Muscle layer of duodenum (tissue), 2 donors: ENCODE results near the gene ILK.

Experiments
- H3K27ac ChIP-seq: one replicate; pipeline ENCODE4 v1.7.0; 2013; ENCODE audit warnings: mild to moderate bottlenecking, low read length
- H3K27me3 ChIP-seq: one replicate; pipeline ENCODE4 v1.7.0; 2013; ENCODE audit warnings: low read depth, mild to moderate bottlenecking, control low read depth, low read length
- H3K36me3 ChIP-seq, 2 donors: one replicate each; pipeline ENCODE4 v1.7.0; 2013; ENCODE audit warnings: low read length in 2 of 2, control low read depth in 1 of 2, mild to moderate bottlenecking in 1 of 2; ENCODE audit not compliant: insufficient read depth in 2 of 2, control insufficient read depth in 1 of 2
- H3K4me1 ChIP-seq, 2 donors: one replicate each; pipeline ENCODE4 v1.7.0; 2013; ENCODE audit warnings: low read length in 2 of 2, mild to moderate bottlenecking in 2 of 2, control low read depth in 1 of 2, moderate library complexity in 1 of 2; ENCODE audit not compliant: insufficient read depth in 2 of 2, control insufficient read depth in 1 of 2
- H3K4me3 ChIP-seq, 2 donors: one replicate each; pipeline ENCODE4 v1.7.0; 2013; ENCODE audit warnings: low read length in 2 of 2, low read depth in 1 of 2, mild to moderate bottlenecking in 1 of 2
- H3K9me3 ChIP-seq, 2 donors: one replicate each; pipeline ENCODE4 v1.7.0; 2013; ENCODE audit warnings: low read length in 2 of 2, control low read depth in 1 of 2, mild to moderate bottlenecking in 1 of 2; ENCODE audit not compliant: control insufficient read depth in 1 of 2
- donor health status: healthy.

The ILK gene

DNA sequence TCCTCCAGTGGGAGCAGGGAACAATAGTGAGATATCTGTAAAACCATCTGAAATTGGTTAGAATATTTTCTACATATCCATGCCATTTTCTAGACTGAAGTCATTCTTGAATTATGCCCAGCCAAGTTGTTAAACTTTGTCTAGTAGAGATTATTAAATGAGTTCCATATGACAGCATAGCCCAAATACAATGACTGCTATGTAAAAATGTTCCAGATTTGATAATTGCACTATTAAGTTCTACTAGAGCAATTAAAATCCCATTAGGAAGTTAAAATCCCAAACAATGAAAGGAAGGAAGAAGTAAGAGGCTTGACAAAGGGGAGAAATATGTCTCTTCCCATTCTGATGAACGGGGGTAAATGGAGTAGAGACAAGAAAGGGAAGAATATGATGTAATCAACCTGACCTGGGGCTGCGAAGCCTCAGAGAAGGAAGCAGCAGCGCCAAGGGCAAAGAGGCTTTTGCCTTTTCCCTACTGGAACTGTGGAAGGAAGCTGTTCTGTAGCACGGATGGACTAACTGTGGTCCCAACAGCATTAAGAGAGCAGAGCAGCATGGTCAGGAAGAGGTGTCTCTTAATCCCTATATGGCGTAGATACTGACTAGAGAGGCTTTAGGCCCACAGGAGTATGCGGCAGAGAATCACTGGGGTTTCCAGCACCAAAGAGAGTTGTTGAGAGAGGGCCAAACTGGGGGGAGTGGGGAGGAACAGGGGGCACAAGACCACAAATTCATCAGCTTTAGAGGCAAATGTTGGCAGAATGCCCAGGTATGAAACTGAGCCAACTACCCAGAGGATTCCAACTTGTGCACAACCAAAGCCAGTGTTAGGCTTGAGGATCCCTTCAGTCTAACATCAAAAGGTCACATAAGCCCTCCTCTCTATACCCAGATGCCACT is 26.9 kb upstream of the ILK start:
- Histone ChIP-seq H3K27ac (peak overlapping the region; percentile 32), H3K27me3 (no peaks in the 10 kb centered on the region), H3K9me3 (no peaks in the 10 kb centered on the region), H3K4me3 (no peak overlapping the region), H3K4me1 (peaks cover 6 to 20% of the 10 kb centered on the region in 2 donors), H3K36me3 (no peaks in the 10 kb centered on the region)

DNA sequence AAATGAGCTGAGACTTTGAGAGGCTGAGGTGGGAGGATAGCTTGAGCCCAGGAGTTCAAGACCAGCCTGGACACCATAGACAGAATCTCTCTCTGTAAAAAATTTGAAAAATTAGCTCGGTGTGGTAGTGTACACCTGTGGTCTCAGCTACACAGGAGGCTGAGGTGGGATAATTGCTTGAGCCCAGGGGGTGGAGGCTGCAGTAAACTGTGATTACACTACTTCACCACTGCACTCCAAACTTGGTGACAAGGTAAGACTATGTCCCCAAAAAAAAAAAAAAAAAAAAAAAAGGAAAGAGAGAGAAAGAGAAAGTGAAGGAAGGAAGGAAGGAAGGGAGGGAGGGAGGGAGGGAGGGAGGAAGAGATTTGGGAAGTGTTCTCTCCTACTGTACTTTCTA is 25.4 kb upstream of the ILK start:
- H3K4me3 ChIP-seq: no peak overlapping the region
- H3K9me3 ChIP-seq: no peaks in the 10 kb centered on the region
- H3K27ac ChIP-seq: no peak overlapping the region
- H3K27me3 ChIP-seq: no peaks in the 10 kb centered on the region
- H3K36me3 ChIP-seq: no peaks in the 10 kb centered on the region
- H3K4me1 ChIP-seq: peaks cover 6 to 20% of the 10 kb centered on the region in 2 donors

DNA sequence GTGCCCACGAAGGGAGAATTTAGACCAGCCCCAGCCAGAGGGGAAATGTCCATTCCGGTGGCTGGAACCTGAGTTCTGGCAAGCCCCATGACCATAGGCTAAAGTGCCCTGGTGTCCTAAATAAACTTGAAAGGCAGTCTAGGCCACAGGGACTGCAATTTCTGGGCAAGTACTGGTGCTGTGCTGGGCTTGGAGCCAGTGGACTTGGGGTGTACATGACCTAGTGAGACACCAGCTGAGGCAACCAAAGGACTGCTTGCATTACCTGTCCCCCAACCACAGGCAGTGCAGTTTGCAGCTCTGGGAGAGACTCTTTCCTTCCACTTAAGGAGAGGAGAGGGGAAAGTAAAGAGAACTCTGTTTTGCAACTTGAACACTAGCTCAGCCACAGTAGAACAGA is 23.9 kb upstream of the ILK start:
- Histone ChIP-seq H3K9me3 (no peaks in the 10 kb centered on the region), H3K4me3 (no peak overlapping the region), H3K4me1 (peaks cover 6 to 20% of the 10 kb centered on the region in 2 donors), H3K27ac (no peak overlapping the region), H3K27me3 (no peaks in the 10 kb centered on the region), H3K36me3 (no peaks in the 10 kb centered on the region)

DNA sequence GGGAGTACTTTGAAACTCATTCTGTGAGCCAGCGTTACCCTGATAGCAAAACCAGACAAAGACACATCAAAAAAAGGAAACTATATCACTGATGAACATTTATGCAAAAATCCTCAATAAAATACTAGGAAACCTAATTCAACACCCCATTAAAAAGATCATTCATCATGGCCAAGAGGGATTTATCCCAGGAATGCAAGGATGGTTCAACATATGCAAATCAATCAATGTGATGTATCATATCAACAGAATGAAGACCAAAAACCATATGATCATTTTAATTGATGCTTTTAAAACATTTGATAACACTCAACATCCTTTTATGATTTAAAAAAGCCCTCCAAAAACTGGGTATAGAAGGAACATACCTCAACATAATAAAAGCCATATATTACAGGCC is 20.0 kb upstream of the ILK start:
- Histone ChIP-seq H3K4me3 (no peak overlapping the region), H3K27me3 (no peaks in the 10 kb centered on the region), H3K27ac (no peak overlapping the region), H3K4me1 (peaks cover 0 to 19% of the 10 kb centered on the region in 2 donors), H3K36me3 (no peaks in the 10 kb centered on the region), H3K9me3 (no peaks in the 10 kb centered on the region)

DNA sequence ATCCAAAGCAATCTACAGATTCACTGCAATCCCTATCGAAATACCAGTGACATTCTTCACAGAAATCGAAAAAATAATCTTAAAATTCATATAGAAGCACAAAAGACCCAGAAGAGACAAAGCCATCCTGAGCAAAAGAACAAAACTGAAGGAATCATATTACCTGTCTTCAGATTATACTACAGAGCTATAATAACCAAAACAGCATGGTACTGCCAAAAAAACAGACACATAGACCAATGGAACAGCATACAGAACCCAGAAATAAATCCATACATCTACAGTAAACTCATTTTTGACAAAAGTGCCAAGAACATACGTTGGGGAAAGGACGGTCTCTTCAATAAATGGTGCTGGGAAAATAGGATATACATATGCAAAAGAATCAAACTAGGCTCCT is 19.0 kb upstream of the ILK start:
- Histone ChIP-seq H3K27ac (no peak overlapping the region), H3K9me3 (no peaks in the 10 kb centered on the region), H3K27me3 (no peaks in the 10 kb centered on the region), H3K36me3 (no peaks in the 10 kb centered on the region), H3K4me3 (no peak overlapping the region), H3K4me1 (peaks cover 0 to 19% of the 10 kb centered on the region in 2 donors)

DNA sequence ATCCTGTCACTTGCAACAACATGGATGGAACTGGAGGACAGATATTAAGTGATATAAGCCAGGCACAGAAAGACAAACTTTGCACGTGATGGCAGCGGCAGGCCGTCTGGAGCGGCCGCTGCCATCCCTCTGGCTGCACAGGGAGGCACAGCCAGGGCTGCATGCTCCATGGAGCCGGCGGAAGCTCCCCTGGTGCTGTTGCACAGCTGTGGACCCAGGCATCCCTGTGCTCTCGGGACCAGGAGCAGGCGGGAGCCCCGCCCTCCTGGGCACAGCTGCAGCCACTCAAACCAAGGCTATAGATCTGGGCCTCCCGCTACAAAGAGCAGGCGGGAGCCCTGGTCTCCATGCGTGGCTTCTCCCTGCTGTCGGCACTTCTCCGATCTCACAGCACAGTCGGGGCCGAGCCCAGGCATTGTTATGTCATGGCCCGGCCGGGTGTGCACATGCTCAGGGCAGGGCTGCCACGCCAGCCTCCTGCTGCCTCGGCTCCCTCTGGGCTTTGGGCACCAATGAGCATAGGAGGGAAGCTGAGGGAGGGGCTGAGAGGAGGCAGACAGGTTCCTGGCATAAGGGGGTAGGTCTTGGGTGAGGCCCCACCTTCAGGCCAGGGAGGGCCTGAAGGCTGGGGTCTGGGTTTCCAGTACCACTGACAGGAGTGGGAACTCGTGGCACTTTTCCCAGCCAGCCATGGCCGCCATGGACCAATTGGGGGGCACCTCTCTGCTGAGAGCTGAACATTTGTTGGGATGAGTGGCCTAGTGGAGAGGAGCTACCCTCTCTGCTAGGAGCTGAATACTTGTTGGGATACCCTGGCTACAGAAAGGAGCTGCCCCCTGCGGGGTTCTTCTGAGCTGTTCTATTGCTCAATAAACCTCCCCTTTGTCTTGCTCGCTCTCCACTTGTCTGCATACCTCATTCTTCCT is 16.9 kb upstream of the ILK start:
- peaks cover 2 to 4% of the 10 kb centered on the region in 2 donors for H3K36me3 ChIP-seq
- no peak overlapping the region for H3K27ac ChIP-seq
- H3K4me3 ChIP-seq: peak overlapping the region in 1 of 2 donors; percentile 23
- no peaks in the 10 kb centered on the region for H3K9me3 ChIP-seq
- no peaks in the 10 kb centered on the region for H3K27me3 ChIP-seq
- peaks cover 0 to 19% of the 10 kb centered on the region in 2 donors for H3K4me1 ChIP-seq

DNA sequence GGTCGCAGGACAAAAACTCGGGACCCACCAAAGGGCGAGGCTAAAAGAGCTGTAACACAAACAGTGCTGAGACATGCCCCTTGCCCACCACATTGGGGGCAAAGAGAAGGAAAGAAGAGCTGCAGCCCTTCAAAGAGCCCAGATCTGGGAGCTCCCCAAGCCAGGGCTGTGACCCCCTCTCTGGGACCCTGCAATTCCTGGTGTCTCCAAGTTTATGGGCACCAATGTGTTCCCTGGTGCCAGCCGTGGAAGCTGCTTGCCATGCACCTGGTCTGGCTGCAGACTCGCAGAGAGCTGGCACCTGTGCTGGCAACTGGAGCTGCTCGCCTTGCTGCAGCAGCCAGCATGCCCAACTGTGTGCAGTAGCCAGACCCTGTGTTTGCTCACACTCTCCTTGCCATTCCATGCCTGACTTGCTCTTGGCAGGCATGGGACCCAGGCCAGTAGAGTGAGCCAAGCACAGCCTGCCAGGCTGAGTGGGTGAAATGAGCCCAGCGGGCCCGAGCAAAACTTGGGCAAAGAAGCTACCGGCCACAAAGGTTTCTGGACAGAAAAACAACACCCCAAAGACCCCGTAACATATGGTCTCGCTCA is 16.1 kb upstream of the ILK start:
- Histone ChIP-seq H3K9me3 (no peaks in the 10 kb centered on the region), H3K36me3 (peaks cover 6 to 9% of the 10 kb centered on the region in 2 donors), H3K4me1 (peaks cover 0 to 19% of the 10 kb centered on the region in 2 donors), H3K27ac (no peak overlapping the region), H3K4me3 (no peak overlapping the region), H3K27me3 (no peaks in the 10 kb centered on the region)

DNA sequence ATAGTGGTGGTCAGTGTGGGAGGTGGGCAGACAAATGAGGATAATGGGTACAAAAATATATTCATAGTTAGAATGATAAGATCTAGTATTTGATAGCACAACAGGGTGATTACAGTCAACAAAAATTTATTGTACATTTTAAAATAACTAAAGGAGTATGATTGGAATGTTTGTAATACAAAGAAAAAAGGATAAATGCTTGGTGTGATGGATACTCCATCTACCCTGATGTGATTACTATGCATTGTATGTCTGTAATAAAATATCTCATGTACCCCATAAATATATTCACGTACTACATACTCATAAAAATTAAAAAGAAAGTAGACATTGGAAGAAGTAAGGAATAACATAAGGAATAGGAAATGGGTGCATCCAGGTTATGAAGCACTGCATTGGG is 15.6 kb upstream of the ILK start:
- Histone ChIP-seq H3K4me1 (peaks cover 0 to 19% of the 10 kb centered on the region in 2 donors), H3K27ac (no peak overlapping the region), H3K4me3 (no peak overlapping the region), H3K9me3 (no peaks in the 10 kb centered on the region), H3K36me3 (peaks cover 6 to 9% of the 10 kb centered on the region in 2 donors), H3K27me3 (no peaks in the 10 kb centered on the region)

DNA sequence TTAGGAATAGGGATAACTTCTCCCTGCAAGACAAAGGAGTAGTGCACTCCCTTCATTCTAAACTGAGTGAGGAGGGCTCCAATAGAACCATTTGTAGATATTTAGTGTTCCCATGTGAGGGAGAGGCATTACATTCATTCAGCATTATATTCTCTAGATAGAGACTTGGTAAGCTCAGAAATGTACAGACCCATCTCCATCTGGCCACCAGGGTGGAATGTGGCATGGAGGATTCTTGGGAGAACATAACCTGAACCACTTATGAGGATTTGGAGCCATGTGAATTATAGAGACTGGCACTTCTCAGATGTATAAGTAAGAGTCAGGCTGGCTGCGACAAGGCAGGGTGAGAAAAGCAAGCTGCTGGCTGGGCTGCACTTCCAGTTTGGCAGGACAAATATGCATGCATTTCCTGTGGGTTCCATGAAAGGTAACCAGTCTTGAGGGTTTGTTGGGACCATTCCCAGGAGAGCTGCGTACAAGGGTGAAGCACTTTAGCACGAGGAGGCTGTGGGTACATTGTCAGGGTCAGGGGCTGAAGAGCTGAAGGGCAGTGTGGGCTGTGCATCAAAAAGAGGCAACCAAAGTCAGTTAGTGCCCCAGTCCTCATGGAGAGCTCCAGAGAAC is 9.3 kb upstream of the ILK start:
- Histone ChIP-seq H3K4me1 (peaks cover 0 to 19% of the 10 kb centered on the region in 2 donors), H3K9me3 (no peaks in the 10 kb centered on the region), H3K27me3 (no peaks in the 10 kb centered on the region), H3K36me3 (peaks cover 20 to 43% of the 10 kb centered on the region in 2 donors), H3K4me3 (no peak overlapping the region), H3K27ac (no peak overlapping the region)

DNA sequence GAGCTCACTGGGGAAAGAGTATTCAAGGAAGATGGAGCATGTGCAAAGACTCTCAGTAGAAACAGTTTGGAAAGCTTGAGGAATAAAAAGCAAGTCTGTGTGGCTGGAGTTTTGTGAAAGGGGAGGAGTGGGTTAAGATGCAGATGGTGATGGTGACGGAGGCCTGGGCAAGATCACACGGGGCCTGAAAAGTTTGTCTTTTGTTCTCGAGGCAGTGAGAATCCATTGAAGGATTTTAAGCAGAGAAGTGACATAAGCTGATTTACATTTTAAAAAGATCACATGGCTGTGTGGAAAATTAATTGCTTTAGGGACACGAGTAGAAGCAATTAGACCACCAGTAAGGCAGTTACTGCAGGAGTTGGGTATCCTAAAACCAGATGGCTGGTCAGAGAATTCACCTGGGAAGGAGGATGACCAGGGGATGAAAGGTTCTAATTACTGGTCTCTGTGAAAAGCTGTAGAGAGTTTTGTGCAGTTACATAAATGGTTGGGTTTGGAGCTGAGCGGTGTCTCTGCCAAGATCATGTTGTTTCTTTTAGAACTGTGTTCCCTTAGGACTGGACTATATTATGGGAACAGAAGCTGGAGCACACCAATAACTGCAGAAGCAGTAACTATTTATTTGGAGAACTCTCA is 7.2 kb upstream of the ILK start:
- no peak overlapping the region for H3K4me3 ChIP-seq
- H3K27me3 ChIP-seq: no peaks in the 10 kb centered on the region
- H3K4me1 ChIP-seq: peaks cover 0 to 28% of the 10 kb centered on the region in 2 donors
- no peaks in the 10 kb centered on the region for H3K9me3 ChIP-seq
- H3K27ac ChIP-seq: peak overlapping the region; percentile 41
- peaks cover 41 to 61% of the 10 kb centered on the region in 2 donors for H3K36me3 ChIP-seq
